LoVo (cell line): ENCODE measurements around the gene RPL9.
"Not testable (repeated sequence)": the region's sequence is repeated elsewhere in the genome, so short reads cannot be mapped to it uniquely, and the experiment has no call there.

ENCODE experiments used
- DNase-seq: peaks from one replicate; pipeline ENCODE4 v3.0.0-alpha.2; 2016; ENCODE audit warnings: low spot score

The RPL9 gene

DNA sequence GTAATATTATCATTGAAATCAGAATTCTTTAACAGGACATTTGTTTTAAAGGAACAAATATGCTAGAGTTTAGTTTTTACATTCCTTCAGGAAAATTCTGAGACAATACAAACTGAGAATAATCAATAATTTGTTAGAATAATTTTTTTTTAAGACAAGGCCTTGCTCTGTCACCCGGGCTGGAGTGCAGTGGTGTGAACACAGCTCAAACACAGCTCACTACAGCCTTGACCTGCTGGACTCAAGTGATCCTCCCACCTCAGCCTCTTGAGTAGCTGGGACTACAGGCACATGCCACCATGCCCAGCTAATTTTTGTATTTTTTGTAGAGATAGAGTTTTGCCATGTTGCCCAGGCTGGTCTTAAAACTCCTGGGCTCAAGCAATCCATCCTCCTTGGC lies 33.4 kb downstream of the RPL9 start:
- not testable (repeated sequence) for DNase-seq

DNA sequence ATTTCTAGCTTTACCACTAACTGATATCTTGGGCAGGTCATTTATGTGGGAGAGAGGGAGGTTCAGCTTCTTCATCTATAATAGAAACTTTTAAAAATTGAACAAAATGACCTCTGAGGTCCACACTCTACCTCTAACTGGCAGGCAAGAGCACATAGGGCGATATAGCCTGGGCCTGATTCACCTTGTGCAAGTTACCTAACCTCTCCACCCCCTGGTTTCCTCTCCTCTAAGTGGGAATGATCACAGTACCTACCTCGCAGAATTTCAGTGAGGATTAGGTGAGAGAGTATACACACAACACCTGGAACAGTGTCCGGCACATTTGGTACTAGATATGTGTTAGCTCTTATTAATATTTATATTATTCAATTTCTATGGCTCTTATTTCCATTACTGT lies 36.5 kb downstream of the RPL9 start:
- DNase-seq = no peak

DNA sequence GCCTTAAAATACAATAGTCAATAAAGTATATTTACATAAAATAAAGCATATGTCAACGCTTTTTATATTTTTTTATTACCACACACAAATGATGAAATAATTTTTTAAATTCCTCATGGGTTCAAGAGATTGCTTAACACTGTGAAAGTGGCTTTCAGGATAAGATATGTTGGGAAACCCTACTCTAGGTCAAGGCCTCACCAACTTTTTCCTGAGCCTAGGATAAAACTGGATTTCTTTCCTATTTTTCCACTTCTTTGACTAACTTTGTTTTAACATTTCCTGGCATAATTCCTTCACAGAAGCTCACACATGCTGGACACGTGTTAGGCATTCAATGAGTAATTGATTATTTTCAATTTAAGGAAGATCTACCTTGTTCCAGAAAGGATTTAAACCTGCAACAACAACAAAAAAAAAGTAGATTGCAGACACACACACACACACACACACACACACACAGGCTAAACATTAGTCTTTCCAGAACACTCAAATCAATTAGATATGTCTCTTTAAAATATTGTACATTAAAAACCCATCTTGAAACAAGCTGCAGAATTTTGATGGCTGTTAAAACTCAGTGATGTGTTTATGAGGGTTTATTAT lies 42.9 kb downstream of the RPL9 start:
- DNase-seq = no peak

DNA sequence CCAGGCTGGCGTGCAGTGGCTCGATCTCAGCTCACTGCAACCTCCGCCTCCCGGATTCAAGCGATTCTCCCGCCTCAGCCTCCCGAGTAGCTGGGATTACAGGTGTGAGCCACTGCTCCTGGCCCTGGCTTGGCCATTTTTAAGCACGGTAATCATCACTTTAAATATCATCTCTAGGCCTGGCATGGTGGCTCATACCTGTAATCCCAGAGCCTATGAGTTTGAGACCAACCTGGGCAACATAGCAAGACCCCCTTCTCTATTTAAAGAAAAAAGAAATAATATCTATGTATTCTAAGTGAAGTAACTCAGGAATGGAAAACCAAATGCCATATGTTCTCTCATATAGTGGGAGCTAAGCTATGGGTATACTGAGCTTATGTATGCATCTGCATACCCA lies 47.2 kb downstream of the RPL9 start:
- DNase-seq = not testable (repeated sequence)

DNA sequence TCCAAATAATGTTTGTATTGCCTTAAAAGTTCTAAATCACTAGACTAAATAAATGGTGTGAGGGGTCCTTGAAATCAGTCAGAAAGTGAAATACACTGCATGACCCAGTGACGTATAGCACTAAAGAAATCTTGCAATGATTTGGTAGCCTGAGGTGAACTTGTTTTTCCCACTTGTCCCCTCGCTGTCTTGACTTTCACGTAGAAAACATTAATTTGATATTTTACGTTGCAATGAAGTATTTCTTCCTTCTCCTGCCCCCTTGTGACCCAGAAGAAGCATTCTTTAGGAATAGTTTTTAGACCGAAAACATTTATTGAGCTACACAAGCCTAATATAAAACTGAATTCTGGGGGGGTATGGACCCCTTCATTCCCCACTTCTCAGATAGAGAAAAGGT lies 48.3 kb downstream of the RPL9 start:
- no peak for DNase-seq

DNA sequence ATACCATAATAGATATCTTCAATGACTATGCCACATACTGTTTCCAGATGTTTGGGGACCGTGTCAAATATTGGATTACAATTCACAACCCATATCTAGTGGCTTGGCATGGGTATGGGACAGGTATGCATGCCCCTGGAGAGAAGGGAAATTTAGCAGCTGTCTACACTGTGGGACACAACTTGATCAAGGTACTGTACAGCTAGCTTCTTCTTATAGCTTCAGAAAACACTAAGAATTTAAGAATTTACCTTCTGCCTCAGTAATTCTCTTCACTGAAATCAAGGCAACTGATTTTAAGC lies 51.2 kb downstream of the RPL9 start:
- no peak for DNase-seq

DNA sequence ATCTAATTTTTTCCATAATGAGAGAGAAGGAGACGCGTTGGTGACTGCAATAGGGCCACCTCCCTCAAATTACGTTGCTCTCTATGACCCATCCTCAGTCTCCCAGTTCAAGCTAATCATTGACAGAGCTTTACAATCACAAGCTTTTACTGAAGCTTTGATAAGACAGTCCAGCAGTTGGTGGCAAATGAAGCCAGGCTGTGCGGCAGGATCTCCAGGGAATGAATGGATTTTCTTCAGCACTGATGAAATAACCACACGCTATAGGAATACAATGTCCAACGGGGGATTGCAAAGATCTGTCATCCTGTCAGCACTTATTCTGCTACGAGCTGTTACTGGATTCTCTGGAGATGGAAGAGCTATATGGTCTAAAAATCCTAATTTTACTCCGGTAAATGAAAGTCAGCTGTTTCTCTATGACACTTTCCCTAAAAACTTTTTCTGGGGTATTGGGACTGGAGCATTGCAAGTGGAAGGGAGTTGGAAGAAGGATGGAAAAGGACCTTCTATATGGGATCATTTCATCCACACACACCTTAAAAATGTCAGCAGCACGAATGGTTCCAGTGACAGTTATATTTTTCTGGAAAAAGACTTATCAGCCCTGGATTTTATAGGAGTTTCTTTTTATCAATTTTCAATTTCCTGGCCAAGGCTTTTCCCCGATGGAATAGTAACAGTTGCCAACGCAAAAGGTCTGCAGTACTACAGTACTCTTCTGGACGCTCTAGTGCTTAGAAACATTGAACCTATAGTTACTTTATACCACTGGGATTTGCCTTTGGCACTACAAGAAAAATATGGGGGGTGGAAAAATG lies 51.7 kb downstream of the RPL9 start, which contains the start of gene KLB:
TSS of gene KLB (plus strand) at position 168 of the 821 bp plus-strand sequence. CDS start at position 188, 20 bp downstream.
- DNase-seq = peak; percentile 59
